22Rv1 (cell line): Measurements from ENCODE around the gene RASA4B.
"Not testable (repeated sequence)": the region's sequence is repeated elsewhere in the genome, so short reads cannot be mapped to it uniquely, and the experiment has no call there.

ENCODE experiments used
- CTCF ChIP-seq: fragments of 450-650 bp; IDR thresholded peaks from 2 replicates; pipeline ENCODE4 v1.5.1; 2017; ENCODE audit warnings: mild to moderate bottlenecking
- ZFX ChIP-seq: fragments of 450-650 bp; IDR thresholded peaks from 2 replicates; pipeline ENCODE4 v1.6.1; 2017; ENCODE audit warnings: antibody characterized with exemption, borderline replicate concordance

- not testable (repeated sequence) for TF ChIP-seq CTCF, ZFX
These were observed 26.8 kb upstream of the RASA4B start for GRCh38 chr7:102544372-102544771.
